ENCODE measurements around the gene MIOX.
A peak's percentile ranks its signal among the peaks of the same experiment; 100 is the strongest.

DNA sequence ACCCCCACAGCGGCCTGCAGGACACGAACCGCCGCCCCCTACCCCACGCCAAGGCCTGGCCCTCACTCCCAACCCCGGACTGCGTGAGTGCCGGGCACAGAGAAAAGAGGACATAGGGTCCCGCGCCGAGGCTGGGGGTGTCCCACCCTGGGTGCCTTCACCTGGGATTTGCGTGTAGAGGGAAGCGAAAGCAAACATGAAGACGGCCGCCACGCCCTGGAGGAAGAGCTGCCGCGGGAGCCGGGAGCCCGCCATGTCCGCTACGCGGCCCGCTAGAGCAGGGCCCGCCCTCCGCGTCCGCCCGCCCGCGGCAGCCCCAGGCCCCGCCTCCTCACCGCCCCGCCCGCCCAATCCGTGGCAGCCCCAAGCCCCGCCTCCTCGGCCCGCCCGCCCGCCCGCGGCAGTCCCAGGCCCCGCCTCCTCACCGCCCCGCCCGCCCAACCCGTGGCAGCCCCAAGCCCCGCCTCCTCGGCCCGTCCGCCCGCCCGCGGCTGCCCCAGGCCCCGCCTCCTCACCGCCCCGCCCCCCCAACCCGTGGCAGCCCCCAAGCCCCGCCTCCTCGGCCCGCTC, 20.8 kb downstream of the MIOX start, which contains the start of gene LMF2:
- TF ChIP-seq POLR2A (IDR thresholded peaks at IDR 0.05) (peak in 1 of 4 donors; percentile 59), CTCF (IDR thresholded peaks at IDR 0.05) (peak in 2 of 6 experiments; percentile 13 to 25), EP300 (IDR thresholded peaks at IDR 0.05) (no peak)
